Loucy (cell line): ENCODE data around the gene PDE4DIP.
"Not testable (repeated sequence)": the region's sequence is repeated elsewhere in the genome, so short reads cannot be mapped to it uniquely, and the experiment has no call there.

Experiments
- CTCF ChIP-seq: fragments of 200-600 bp; sonication (generic); conservative IDR thresholded peaks from 2 replicates; pipeline ENCODE4 v1.5.1; 2014; ENCODE audit warnings: mild to moderate bottlenecking, antibody characterized with exemption, low read length
- EZH2phosphoT487 ChIP-seq: fragments of 200-600 bp; IDR thresholded peaks from 2 replicates; pipeline ENCODE4 v1.6.1; 2018; ENCODE audit warnings: antibody characterized with exemption, mild to moderate bottlenecking, moderate library complexity, borderline replicate concordance

DNA sequence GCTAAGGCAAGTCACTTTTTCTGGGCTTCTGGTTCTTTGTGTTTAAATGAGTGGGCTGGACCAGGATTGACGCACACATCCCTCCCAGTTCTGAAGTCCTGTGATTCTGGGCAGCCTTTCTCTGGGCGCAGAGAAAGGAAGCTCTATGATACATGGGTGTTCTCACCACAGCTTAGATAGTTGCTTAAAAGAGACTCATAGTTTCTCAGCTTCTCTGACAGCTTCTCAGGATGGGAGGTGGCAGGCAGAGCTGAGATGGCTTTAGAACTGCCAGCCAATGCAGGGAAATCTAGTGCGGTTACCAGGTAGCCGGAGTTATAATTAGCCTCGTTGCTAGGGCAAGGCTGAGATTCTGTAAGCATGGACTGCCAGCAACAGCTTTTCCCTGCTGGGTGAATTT lies 55.8 kb downstream of the PDE4DIP start:
- not testable (repeated sequence) for TF ChIP-seq CTCF, EZH2phosphoT487
